Hepatocyte (in vitro differentiated cells): Measurements from ENCODE around the gene TMEFF1. TPM values are rescaled to one million over a fixed set of nuclear protein-coding genes. Genes with fewer than 3 reads are reported as not detected.

Experiments
- DNase-seq: peaks from one replicate; pipeline ENCODE4 v3.0.0-alpha.2; 2016; ENCODE audit warnings: low spot score
- H2AFZ ChIP-seq: fragments of 200-600 bp; sonication (generic); 2 replicates; pipeline ENCODE4 v1.6.0; 2016; ENCODE audit warnings: antibody characterized with exemption, mild to moderate bottlenecking
- H3K27ac ChIP-seq: fragments of 200-600 bp; sonication (generic); 2 replicates; pipeline ENCODE4 v1.5.1; 2016; ENCODE audit warnings: mild to moderate bottlenecking
- H3K27me3 ChIP-seq: fragments of 200-600 bp; sonication (generic); 2 replicates; pipeline ENCODE4 v1.6.1; 2016
- H3K36me3 ChIP-seq: fragments of 200-600 bp; sonication (generic); replicated peaks from 2 replicates; pipeline ENCODE4 v1.5.1; 2016; ENCODE audit warnings: low read depth; ENCODE audit not compliant: insufficient read depth
- H3K4me1 ChIP-seq: fragments of 200-600 bp; sonication (generic); 2 replicates; pipeline ENCODE4 v1.5.1; 2016; ENCODE audit warnings: mild to moderate bottlenecking, moderate library complexity; ENCODE audit not compliant: insufficient read depth
- H3K4me2 ChIP-seq: fragments of 200-600 bp; sonication (generic); 2 replicates; pipeline ENCODE4 v1.6.0; 2016
- H3K4me3 ChIP-seq: fragments of 200-600 bp; sonication (generic); 2 replicates; pipeline ENCODE4 v1.5.1; 2016; ENCODE audit warnings: mild to moderate bottlenecking
- H3K79me2 ChIP-seq: fragments of 200-600 bp; sonication (generic); 2 replicates; pipeline ENCODE4 v1.6.0; 2017; ENCODE audit warnings: mild to moderate bottlenecking
- H3K9me2 ChIP-seq: fragments of 200-600 bp; sonication (generic); replicated peaks from 2 replicates; pipeline ENCODE4 v1.6.0; 2017; ENCODE audit warnings: mild to moderate bottlenecking; ENCODE audit not compliant: insufficient read depth
- H3K9me3 ChIP-seq: fragments of 200-600 bp; sonication (generic); 2 replicates; pipeline ENCODE4 v1.5.1; 2016; ENCODE audit warnings: low read depth, mild to moderate bottlenecking
- H4K20me1 ChIP-seq: fragments of 200-600 bp; sonication (generic); 2 replicates; pipeline ENCODE4 v1.6.0; 2016; ENCODE audit warnings: mild to moderate bottlenecking; ENCODE audit not compliant: insufficient read depth, poor library complexity, severe bottlenecking
- CTCF ChIP-seq: fragments of 200-600 bp; sonication (generic); IDR thresholded peaks from 2 replicates; pipeline ENCODE4 v1.5.1; 2016; ENCODE audit warnings: antibody characterized with exemption, mild to moderate bottlenecking; ENCODE audit not compliant: poor library complexity
- EZH2 ChIP-seq: fragments of 200-600 bp; sonication (generic); IDR thresholded peaks from 2 replicates; pipeline ENCODE4 v1.6.1; 2016; ENCODE audit warnings: antibody characterized with exemption, mild to moderate bottlenecking, borderline replicate concordance
- EZH2phosphoT487 ChIP-seq: fragments of 200-600 bp; sonication (generic); IDR thresholded peaks from one replicate; pipeline ENCODE4 v1.6.1; 2018; ENCODE audit warnings: antibody characterized with exemption, mild to moderate bottlenecking, low read depth, moderate library complexity; ENCODE audit not compliant: unreplicated experiment, severe bottlenecking
- WGBS: methylation state at CpG from one replicate; pipeline ENCODE4 v1.1.6; 2016; ENCODE audit warnings: low lambda C conversion rate; ENCODE audit errors: missing lambda C conversion rate; 5-methylcytosine and 5-hydroxymethylcytosine counted together
- polyA plus RNA-seq: library from polyadenylated mRNA; unstranded; fragments of >200 nt; fragmentation: Nextera tagmentation; extraction: Ambion mirVana; gene quantifications from 2 replicates; pipeline ENCODE4 v1.2.1, GENCODE V29; 2016
- total RNA-seq: library from RNA; depleted of rRNA; stranded (reverse); fragments of >200 nt; gene quantifications from 2 replicates; pipeline ENCODE4 v1.2.3, GENCODE V29; 2014

The TMEFF1 gene
- total and polyA plus RNA-seq, 2 experiments from 2014 or later = 5.9 to 8.7 TPM

GRCh38 chr9:100486479-100487176, 13.7 kb downstream of the TMEFF1 start:
- H3K9me2 ChIP-seq = no peaks in the 10 kb centered on the region
- no peak overlapping the region for H3K4me2 ChIP-seq
- H3K4me3 ChIP-seq = no peak overlapping the region
- H3K36me3 ChIP-seq = no peaks in the 10 kb centered on the region
- DNase-seq = no peak
- no peaks in the 10 kb centered on the region for H3K27me3 ChIP-seq
- H2AFZ ChIP-seq = no peak overlapping the region
- H3K79me2 ChIP-seq = peaks cover 53% of the 10 kb centered on the region
- no peaks in the 10 kb centered on the region for H3K9me3 ChIP-seq
- H3K27ac ChIP-seq = no peak overlapping the region
- H4K20me1 ChIP-seq = no peaks in the 10 kb centered on the region
- no peaks in the 10 kb centered on the region for H3K4me1 ChIP-seq
- no peak for TF ChIP-seq EZH2
- no peak for TF ChIP-seq EZH2phosphoT487
- TF ChIP-seq CTCF = no peak
- 96% methylated on average over 10 of the region's 10 CpGs for WGBS

GRCh38 chr9:100488177-100488576, 15.2 kb downstream of the TMEFF1 start:
- DNase-seq = no peak
- Histone ChIP-seq H2AFZ (no peak overlapping the region), H3K4me3 (no peak overlapping the region), H3K4me1 (no peaks in the 10 kb centered on the region), H3K27me3 (no peaks in the 10 kb centered on the region), H3K9me2 (no peaks in the 10 kb centered on the region), H3K4me2 (no peak overlapping the region), H3K36me3 (no peaks in the 10 kb centered on the region), H3K9me3 (no peaks in the 10 kb centered on the region), H3K79me2 (peaks cover 50% of the 10 kb centered on the region), H3K27ac (no peak overlapping the region), H4K20me1 (no peaks in the 10 kb centered on the region)
- 90% methylated on average over 1 of the region's 1 CpG for WGBS
- TF ChIP-seq EZH2 = no peak
- no peak for TF ChIP-seq EZH2phosphoT487
- TF ChIP-seq CTCF = no peak

GRCh38 chr9:100489836-100490235, 16.9 kb downstream of the TMEFF1 start:
- Histone ChIP-seq H3K4me1 (no peaks in the 10 kb centered on the region), H3K9me3 (no peaks in the 10 kb centered on the region), H3K4me2 (no peak overlapping the region), H3K4me3 (no peak overlapping the region), H3K27me3 (no peaks in the 10 kb centered on the region), H2AFZ (no peak overlapping the region), H3K27ac (no peak overlapping the region), H3K79me2 (peaks cover 49% of the 10 kb centered on the region), H4K20me1 (no peaks in the 10 kb centered on the region), H3K36me3 (no peaks in the 10 kb centered on the region), H3K9me2 (no peaks in the 10 kb centered on the region)
- 88% methylated on average over 4 of the region's 4 CpGs for WGBS
- TF ChIP-seq EZH2phosphoT487 (no peak), CTCF (no peak)
- no peak for DNase-seq
